Suppressor macrophage (primary cell): ENCODE data around the gene C16orf96.
A peak's percentile ranks its signal among the peaks of the same experiment; 100 is the strongest.

Source experiments
- DNase-seq, 4 experiments: peaks; one replicate each; pipeline ENCODE4 v3.0.0-alpha.2; 2020 to 2022

The C16orf96 gene

DNA sequence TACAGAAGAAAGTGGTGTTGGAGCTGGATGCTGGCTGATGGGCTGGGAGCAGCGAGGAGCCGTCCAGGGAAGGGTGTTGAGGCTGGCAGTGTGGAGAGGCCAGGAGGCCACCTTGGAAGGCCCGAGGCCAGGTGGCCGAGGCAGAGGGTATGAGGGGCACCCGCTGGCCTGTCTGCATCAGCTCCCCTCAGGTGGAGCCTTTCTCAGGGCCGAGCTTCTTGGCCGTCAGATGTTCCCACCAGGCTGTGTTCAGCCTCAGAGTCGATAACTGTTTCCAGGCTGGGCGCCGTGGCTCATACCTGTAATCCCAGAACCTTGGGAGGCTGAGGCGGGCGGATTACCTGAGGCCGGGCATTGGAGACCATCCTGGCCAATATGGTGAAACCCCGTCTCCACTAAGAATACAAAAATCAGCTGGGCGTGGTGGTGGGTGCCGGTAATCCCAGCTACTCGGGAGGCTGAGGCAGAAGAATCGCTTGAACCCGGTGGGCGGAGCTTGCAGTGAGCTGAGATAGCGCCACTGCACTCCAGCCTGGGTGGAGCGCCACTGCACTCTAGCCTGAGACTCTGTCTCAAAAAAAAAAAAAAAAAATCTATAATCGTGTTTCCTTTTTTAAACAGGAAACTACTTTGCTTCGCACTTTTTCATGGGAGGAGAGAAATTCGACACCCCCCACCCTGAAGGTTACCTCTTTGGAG lies 93.8 kb downstream of the C16orf96 start:
- peak in 2 of 4 experiments; percentile 18 to 28 for DNase-seq
